Measurements from ENCODE around the gene CST7.
"Not testable (repeated sequence)": the region's sequence is repeated elsewhere in the genome, so short reads cannot be mapped to it uniquely, and the experiment has no call there.

CST7 gene

DNA sequence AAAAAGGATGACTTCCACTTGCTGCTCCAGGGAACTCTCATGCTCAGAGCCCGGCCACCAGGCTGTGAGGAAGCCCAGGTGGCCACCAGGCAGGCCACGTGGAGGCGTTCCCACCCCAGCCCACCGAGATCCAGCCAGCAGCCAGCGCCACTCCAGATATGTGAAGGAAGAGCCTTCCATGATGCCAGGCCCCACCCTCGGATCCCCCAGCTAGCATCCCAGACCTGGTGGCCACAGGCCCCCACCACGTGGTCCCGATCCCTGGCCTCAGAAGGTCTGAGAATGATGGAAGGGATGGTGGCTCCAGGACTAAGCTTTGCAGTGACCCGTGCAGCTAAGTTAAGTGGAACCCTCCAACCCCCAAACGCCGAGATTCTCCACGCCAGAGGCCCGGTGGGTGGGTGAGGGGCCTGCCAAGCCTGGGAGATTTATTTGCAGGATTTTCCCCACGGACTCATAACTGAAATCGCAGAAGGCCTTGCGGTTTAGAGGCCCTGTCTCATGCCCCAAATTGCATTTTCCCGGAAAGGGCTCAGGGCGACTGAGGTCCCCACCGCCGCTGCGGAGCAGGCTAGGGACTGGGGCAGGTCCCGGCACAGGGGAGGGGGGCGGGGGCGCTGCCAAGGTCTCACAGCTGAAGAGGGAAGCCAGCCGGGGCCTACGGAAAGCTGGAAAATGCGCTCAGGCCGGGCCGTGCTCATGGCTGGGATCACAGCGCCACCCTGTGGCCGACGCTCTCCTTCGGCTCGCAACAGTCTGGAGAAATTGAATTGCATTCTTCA lies 31.1 kb upstream of the CST7 start:
- Mint-ChIP-seq H3K4me3 (no peak overlapping the region), H3K9me3 (no peaks in the 10 kb centered on the region), H3K36me3 (ENCODE audit: low read depth) (no peaks in the 10 kb centered on the region), H3K27ac (no peak overlapping the region), H3K27me3 (ENCODE audit: low read depth) (peaks cover 3% of the 10 kb centered on the region), H3K4me1 (ENCODE audit: low read depth) (peaks cover 7% of the 10 kb centered on the region)

DNA sequence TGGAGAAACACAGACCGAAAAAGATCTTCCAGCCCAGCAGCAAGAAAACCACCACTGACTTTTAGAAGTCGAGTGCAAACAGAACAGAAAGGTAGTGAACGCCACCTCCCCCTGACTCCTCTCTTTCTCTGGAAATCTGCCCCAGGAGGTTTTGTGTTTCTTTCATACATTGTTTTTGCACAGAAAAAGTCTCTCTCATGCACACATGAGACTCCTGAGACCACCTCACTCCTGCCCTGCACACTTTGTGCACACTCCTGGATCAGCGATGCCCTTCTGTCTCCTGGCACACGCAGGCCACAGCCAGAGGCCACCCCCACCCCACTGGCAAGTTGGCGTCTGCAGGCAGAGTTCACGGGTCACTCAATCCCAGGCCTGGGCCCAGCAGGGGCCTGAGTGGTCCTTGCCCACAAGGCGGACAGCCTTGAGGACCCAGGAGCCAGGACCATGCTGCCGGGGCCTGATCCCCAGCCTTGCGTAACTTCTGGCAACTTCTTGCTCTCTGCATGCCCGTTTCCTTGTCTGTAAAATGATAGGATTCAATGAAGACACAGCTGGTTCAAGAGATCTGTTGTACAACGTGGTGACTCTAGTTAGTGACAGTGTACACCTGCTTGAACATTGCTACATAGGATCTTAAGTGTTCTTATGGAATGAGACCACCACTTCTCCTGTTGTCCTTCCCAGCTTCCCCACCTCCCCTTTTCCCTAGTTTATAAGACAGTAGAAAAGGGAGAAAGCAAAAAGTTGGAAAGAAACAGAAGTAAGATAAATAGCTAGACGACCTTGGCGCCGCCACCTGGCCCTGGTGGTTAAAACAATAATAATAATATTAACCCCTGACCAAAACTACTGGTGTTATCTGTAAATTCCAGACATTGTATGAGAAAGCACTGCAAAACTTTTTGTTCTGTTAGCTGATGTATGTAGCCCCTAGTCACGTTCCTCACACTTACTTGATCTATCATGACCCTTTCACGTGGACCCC lies 30.2 kb upstream of the CST7 start:
- Mint-ChIP-seq H3K9me3 (no peaks in the 10 kb centered on the region), H3K4me1 (ENCODE audit: low read depth) (peaks cover 7% of the 10 kb centered on the region), H3K36me3 (ENCODE audit: low read depth) (no peaks in the 10 kb centered on the region), H3K27ac (no peak overlapping the region), H3K4me3 (no peak overlapping the region), H3K27me3 (ENCODE audit: low read depth) (peaks cover 6% of the 10 kb centered on the region)

DNA sequence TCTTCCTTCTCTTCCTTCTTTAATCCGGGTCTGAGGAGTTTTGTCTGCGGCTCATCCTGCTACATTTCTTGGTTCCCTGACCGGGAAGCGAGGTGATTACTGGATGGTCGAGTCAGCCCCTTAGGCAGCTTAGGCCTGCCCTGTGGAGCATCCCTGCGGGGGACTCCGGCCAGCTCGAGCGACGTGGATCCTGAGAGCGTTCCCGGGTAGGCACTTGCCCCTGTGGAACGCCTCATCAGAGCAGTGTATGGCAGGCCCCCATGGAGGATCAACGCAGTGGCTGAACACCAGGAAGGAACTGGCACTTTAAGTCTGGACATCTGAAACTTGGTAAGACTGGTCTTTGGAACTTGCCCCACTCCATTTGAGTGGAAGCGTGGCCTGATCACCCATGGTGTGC lies 29.4 kb upstream of the CST7 start:
- H3K27me3 Mint-ChIP-seq (ENCODE audit: low read depth); H3K27ac Mint-ChIP-seq; H3K9me3 Mint-ChIP-seq; H3K4me1 Mint-ChIP-seq (ENCODE audit: low read depth); H3K36me3 Mint-ChIP-seq (ENCODE audit: low read depth); H3K4me3 Mint-ChIP-seq: not testable (repeated sequence)

DNA sequence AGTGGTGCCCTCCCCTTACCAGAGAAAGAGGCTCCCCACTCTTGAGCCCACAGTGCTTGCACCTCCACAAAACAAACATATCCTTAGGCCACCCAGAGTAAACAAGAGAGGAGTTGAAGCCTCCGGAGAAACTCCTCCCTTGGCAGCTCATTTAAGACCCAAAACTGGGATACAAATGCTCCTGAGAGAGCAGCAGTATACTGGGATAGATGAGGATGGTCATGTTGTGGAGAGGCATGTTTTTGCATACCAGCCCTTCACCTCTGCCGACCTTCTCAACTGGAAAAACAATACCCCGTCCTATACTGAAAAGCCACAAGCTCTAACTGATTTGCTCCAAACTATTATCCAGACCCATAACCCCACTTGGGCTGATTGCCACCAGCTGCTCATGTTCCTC lies 28.4 kb upstream of the CST7 start:
- H3K27me3 Mint-ChIP-seq (ENCODE audit: low read depth): peaks cover 17% of the 10 kb centered on the region

DNA sequence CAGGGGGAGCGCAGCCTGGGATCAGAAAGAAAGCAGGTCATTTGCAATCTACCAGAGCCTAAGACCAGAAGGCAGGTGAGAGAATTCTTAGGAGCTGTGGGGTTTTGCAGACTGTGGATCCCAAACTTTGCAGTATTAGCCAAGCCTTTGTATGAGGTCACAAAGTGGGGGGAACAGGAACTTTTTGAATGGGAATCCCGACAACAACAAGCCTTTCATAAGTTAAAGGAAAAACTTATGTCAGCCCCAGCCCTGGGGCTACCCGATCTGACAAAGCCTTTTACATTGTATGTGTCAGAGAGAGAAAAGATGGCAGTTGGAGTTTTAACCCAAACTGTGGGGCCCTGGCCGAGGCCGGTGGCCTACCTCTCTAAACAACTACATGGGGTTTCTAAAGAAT lies 19.8 kb upstream of the CST7 start:
- H3K27ac Mint-ChIP-seq; H3K4me3 Mint-ChIP-seq; H3K9me3 Mint-ChIP-seq; H3K36me3 Mint-ChIP-seq (ENCODE audit: low read depth): not testable (repeated sequence)
- Mint-ChIP-seq H3K27me3 (ENCODE audit: low read depth) (peaks cover 10% of the 10 kb centered on the region), H3K4me1 (ENCODE audit: low read depth) (peaks cover 40% of the 10 kb centered on the region)

More for the DNA sequence above, 28.4 kb upstream of the CST7 start:
- H3K4me1 Mint-ChIP-seq (ENCODE audit: low read depth); H3K36me3 Mint-ChIP-seq (ENCODE audit: low read depth); H3K27ac Mint-ChIP-seq; H3K9me3 Mint-ChIP-seq; H3K4me3 Mint-ChIP-seq: not testable (repeated sequence)

DNA sequence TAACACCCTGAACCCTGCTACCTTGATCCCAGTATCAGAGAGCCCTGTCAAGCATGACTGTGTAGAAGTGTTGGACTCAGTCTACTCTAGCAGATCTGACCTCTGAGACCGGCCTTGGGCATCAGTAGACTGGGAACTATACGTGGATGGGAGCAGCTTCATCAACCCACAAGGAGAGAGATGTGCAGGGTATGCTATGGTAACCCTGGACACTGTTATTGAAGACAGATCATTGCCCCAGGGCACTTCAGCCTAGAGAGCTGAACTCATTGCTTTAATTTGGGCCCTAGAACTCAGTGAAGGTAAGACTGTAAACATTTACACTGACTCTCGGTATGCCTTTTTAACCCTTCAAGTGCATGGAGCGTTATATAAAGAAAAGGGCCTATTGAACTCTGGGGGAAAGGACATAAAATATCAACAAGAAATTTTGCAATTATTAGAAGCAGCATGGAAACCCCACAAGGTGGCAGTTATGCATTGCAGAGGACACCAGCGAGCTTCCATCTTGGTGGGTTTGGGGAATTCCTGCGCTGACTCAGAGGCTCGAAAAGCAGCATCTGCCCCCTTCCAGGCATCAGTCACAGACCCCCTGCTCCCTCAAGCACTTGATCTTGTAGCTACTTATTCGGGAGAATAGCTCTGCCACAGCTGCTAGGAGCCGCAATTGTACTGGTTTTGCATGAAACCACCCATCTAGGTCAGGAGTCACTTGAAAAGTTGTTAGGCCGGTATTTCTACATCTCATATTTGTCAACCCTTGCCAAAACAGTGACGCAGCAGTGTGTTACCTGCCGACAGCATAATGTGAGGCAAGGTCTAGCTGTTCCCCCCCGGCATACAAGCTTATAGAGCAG lies 19.0 kb upstream of the CST7 start:
- H3K4me1 Mint-ChIP-seq (ENCODE audit: low read depth): peaks cover 40% of the 10 kb centered on the region
- not testable (repeated sequence) for H3K4me3 Mint-ChIP-seq; H3K9me3 Mint-ChIP-seq; H3K27ac Mint-ChIP-seq; H3K27me3 Mint-ChIP-seq (ENCODE audit: low read depth); H3K36me3 Mint-ChIP-seq (ENCODE audit: low read depth)

DNA sequence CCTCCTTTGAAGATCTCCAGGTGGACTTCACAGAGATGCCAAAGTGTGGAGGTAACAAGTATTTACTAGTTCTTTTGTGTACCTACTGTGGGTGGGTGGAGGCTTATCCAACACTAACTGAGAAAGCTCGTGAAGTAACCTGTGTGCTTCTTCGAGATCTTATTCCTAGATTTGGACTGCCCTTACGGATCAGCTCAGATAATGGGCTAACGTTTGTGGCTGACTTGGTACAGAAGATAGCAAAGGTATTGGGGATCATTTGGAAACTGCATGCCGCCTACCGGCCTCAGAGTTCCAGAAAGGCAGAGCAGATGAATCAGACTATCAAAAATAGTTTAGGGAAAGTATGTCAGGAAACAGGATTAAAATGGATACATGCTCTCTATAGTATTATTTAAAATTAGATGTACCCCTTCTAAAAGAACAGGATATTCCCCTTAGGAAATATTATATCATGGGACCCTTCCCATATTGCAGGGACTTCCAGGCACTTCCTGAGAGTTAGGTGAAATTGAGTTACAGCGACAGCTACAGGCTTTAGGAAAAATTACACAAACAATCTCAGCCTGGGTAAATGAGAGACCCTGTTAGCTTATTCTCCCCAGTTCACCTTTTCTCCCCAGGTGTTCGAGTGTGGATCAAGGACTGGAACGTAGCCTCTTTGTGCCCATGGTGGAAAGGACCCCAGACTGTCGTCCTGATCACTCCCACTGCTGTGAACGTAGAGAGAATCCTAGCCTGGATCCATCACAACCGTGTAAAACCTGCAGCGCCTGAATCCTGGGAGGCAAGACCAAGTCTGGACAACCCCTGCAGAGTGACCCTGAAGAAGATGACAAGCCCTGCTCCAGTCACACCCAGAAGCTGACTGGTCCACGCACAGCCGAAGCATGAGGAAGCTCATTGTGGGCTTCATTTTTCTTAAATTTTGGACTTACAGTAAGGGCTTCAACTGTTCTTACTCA lies 18.1 kb upstream of the CST7 start:
- H3K4me3 Mint-ChIP-seq: peak overlapping the region; percentile 46
- peaks cover 40% of the 10 kb centered on the region for H3K4me1 Mint-ChIP-seq (ENCODE audit: low read depth)
- H3K36me3 Mint-ChIP-seq (ENCODE audit: low read depth); H3K9me3 Mint-ChIP-seq; H3K27me3 Mint-ChIP-seq (ENCODE audit: low read depth): not testable (repeated sequence)
- H3K27ac Mint-ChIP-seq: peak overlapping the region; percentile 90

DNA sequence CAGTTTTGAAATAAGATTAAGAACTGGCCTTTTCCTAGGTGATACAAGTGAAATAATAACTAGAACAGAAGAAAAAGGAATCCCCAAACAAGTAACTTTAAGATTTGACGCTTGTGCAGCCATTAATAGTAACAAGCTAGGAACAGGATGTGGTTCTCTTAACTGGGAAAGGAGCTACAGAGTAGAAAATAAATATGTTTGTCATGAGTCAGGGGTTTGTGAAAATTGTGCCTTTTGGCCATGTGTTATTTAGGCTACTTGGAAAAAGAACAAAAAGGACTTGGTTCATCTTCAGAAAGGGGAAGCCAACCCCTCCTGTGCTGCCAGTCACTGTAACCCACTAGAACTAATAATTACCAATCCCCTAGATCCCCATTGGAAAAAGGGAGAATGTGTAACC lies 17.2 kb upstream of the CST7 start:
- peak overlapping the region; percentile 46 for H3K4me3 Mint-ChIP-seq
- peaks cover 11% of the 10 kb centered on the region for H3K9me3 Mint-ChIP-seq
- peaks cover 40% of the 10 kb centered on the region for H3K4me1 Mint-ChIP-seq (ENCODE audit: low read depth)

DNA sequence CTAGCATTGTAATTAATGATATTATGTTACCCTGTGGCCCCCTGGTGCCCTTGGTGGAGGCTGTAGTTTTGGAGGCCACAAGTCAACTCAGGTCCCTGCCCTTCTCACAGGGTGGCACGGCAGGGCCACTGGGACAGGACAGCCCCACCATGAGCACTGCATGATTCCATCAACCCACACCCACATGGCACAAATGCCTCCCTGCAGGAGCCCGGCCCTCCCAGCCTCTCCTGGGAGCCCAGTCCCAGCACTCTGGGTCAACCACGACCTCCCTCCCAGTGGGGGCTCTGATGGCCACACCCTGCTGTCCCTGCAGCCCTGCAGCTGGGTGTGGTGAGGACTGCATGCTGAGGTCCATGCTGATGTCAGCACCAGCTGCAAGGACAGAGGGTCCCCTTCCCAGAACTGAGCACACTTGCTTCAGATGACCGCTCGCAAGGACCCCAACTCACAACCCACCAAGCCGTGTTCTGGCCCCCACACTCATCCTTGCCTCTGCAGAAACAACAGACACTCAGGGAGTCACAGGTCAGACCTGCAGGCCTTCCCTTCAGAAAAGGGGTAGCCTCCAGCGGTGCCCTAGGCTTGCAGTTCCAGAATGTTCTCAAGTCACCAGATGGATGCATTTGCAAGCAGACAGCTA lies 15.7 kb upstream of the CST7 start:
- Mint-ChIP-seq H3K36me3 (ENCODE audit: low read depth) (peaks cover 5% of the 10 kb centered on the region), H3K27ac (no peak overlapping the region), H3K9me3 (peaks cover 16% of the 10 kb centered on the region), H3K27me3 (ENCODE audit: low read depth) (no peaks in the 10 kb centered on the region), H3K4me1 (ENCODE audit: low read depth) (peaks cover 45% of the 10 kb centered on the region), H3K4me3 (no peak overlapping the region)

More for the DNA sequence above, 17.2 kb upstream of the CST7 start:
- not testable (repeated sequence) for H3K36me3 Mint-ChIP-seq (ENCODE audit: low read depth); H3K27me3 Mint-ChIP-seq (ENCODE audit: low read depth)
- peak overlapping the region; percentile 90 for H3K27ac Mint-ChIP-seq

DNA sequence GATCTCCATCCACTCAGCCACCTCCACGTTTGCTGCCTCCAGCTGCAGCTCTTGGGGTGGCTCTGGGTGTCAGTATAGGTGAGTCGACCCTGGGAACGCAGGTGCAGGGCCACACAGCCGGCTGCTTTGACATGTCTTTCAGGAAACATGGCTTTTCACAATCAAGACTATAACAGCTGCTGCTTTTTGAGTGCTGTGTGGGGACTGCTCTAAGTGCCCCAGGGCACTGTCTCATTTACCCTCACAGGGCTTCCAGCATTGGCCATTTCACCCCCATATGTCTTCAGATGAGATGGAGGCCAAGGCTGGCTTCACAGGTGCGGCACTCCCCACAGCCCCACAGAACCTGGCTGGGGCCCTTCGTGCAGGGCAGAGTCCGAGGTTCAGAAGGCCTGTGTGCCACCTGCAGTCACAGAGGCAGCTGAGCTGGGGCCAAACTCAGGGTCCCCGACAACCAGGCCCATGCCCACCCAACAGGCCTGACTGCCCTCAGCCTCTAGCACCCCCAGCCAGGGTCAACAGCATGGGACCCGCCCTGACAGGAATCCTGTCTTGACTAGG lies 14.9 kb upstream of the CST7 start:
- H3K27me3 Mint-ChIP-seq (ENCODE audit: low read depth): no peaks in the 10 kb centered on the region
- peaks cover 45% of the 10 kb centered on the region for H3K4me1 Mint-ChIP-seq (ENCODE audit: low read depth)
- no peak overlapping the region for H3K27ac Mint-ChIP-seq
- peaks cover 5% of the 10 kb centered on the region for H3K36me3 Mint-ChIP-seq (ENCODE audit: low read depth)
- H3K4me3 Mint-ChIP-seq: no peak overlapping the region
- H3K9me3 Mint-ChIP-seq: peaks cover 16% of the 10 kb centered on the region

DNA sequence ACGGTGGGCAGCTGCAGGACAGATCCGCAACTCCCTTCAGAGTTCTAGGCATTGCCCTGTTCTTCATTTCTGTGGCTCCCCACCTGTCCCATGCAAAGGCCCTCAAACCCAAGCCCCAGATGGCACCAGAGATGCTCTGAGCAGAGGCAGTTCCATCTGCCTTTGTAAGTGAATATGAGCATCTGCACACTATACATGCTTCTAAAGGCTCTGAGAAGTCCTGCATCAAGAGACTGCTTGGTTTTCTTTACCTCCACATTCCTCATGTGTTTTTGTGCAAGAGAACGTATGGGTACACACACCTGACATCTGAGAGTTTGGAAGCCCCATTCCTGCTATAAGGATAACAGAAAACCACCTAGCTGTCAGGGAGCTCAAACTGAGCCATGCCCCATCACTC lies 14.4 kb upstream of the CST7 start:
- no peak overlapping the region for H3K27ac Mint-ChIP-seq
- peaks cover 16% of the 10 kb centered on the region for H3K9me3 Mint-ChIP-seq
- peaks cover 5% of the 10 kb centered on the region for H3K36me3 Mint-ChIP-seq (ENCODE audit: low read depth)
- no peak overlapping the region for H3K4me3 Mint-ChIP-seq
- H3K27me3 Mint-ChIP-seq (ENCODE audit: low read depth): no peaks in the 10 kb centered on the region
- peaks cover 44% of the 10 kb centered on the region for H3K4me1 Mint-ChIP-seq (ENCODE audit: low read depth)

DNA sequence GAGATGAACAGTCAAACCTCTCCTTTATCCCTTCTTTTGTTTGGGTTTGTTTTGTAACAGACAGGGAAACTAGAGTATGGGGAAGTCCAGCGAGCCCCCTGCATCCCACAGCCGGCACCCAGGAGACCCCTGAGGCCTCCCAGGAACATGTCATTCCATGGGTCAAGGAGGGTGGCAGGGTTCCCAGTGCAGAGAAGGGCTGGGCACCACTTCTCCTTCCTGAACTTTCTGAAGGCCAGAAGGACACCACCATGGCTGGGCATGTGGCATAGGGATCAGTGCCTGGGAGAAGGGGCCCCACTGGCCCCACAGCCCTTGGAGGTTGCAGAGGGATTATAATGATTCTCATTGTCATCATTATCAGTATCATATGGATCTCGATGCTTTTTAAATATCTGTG lies 13.9 kb upstream of the CST7 start:
- H3K27me3 Mint-ChIP-seq (ENCODE audit: low read depth): no peaks in the 10 kb centered on the region

More for the DNA sequence above, 13.9 kb upstream of the CST7 start:
- no peak overlapping the region for H3K4me3 Mint-ChIP-seq
- H3K4me1 Mint-ChIP-seq (ENCODE audit: low read depth): peaks cover 41% of the 10 kb centered on the region
- H3K36me3 Mint-ChIP-seq (ENCODE audit: low read depth): peaks cover 6% of the 10 kb centered on the region
- peaks cover 16% of the 10 kb centered on the region for H3K9me3 Mint-ChIP-seq
- H3K27ac Mint-ChIP-seq: no peak overlapping the region

Measured in T-helper 1 cell treated with Interleukin-12 subunit alpha and Interleukin-12 subunit beta and Interleukin-4 antibody, amounts not matched to agents 30 μg/mL and 1 μg/mL, for 36 hours (primary cell).